Cardiac septum (tissue), 1 donor: ENCODE results near the gene SLC27A5. TPM values are rescaled to one million over a fixed set of nuclear protein-coding genes. Genes with fewer than 3 reads are reported as not detected.

ENCODE experiments used
- DNase-seq: peaks from one replicate; pipeline ENCODE4 v3.0.0-alpha.2; 2020; ENCODE audit warnings: low spot score
- intact Hi-C: fragments of 100-400 bp; cut with DNase I; formaldehyde crosslinking; loops from one replicate; pipeline ENCODE4 v1.14.0; 2022
- total RNA-seq: library from RNA; stranded (reverse); fragmentation: NEBNext Ultra II Directional; extraction: Animal tissue kit (Norgen Biotek cat#: 25700); gene quantifications from one replicate; pipeline ENCODE4 v1.2.1, GENCODE V29; 2021
- donor health status: DM: no; HTN: no; CAD: no.

SLC27A5 gene
- total RNA-seq, 1 donor from 2014 or later = 2.0 TPM

GRCh38 chr19:58536852-58537798, 25.3 kb upstream of the SLC27A5 start:
- intact Hi-C loops = no loop called here
- no peak for DNase-seq

- intact Hi-C loops = no loop called here
- DNase-seq = no peak
Observed at GRCh38 chr19:58535857-58536256, 24.1 kb upstream of the SLC27A5 start.

GRCh38 chr19:58531034-58531840, 19.4 kb upstream of the SLC27A5 start:
- intact Hi-C loops = no loop called here
- DNase-seq = no peak

GRCh38 chr19:58529405-58529804, 17.6 kb upstream of the SLC27A5 start:
- intact Hi-C loops = no loop called here
- no peak for DNase-seq

- intact Hi-C loops = no loop called here
- DNase-seq = no peak
Observed at GRCh38 chr19:58522709-58523108, 10.9 kb upstream of the SLC27A5 start.

- intact Hi-C loops = no loop called here
- no peak for DNase-seq
Observed at GRCh38 chr19:58521651-58522050, 9.9 kb upstream of the SLC27A5 start.

GRCh38 chr19:58520257-58520599, 8.4 kb upstream of the SLC27A5 start:
- intact Hi-C loops = no loop called here
- DNase-seq = no peak

- intact Hi-C loops = loop anchor here (1.0 to 2.0 kb wide), 2 partner anchors 13 to 35 kb away; partner anchors contain the start of gene CHMP2A
- DNase-seq = peak; percentile 94
Observed at GRCh38 chr19:58519355-58520256, 7.8 kb upstream of the SLC27A5 start, which contains the start of gene ZBTB45. Gene ZBTB45 (minus strand): TSS chr19:58519810. CDS start chr19:58517673, 2,137 bp downstream.

- no peak for DNase-seq
- intact Hi-C loops = loop anchor here (1.0 to 2.0 kb wide), 2 partner anchors 13 to 36 kb away; partner anchors contain the start of gene CHMP2A
Observed at GRCh38 chr19:58519087-58519354, 7.2 kb upstream of the SLC27A5 start.

- intact Hi-C loops = loop anchor here (1.0 to 2.0 kb wide), 2 partner anchors 12 to 36 kb away; partner anchors contain the start of gene CHMP2A
- no peak for DNase-seq
Observed at GRCh38 chr19:58518256-58519086, 6.7 kb upstream of the SLC27A5 start.

- intact Hi-C loops = no loop called here
- DNase-seq = no peak
Observed at GRCh38 chr19:58516964-58517833, 5.4 kb upstream of the SLC27A5 start.

GRCh38 chr19:58516246-58516836, 4.5 kb upstream of the SLC27A5 start:
- intact Hi-C loops = no loop called here
- DNase-seq = no peak

- intact Hi-C loops = no loop called here
Observed at GRCh38 chr19:58515259-58515658, 3.5 kb upstream of the SLC27A5 start.

GRCh38 chr19:58514564-58515022, 2.8 kb upstream of the SLC27A5 start:
- no peak for DNase-seq
- intact Hi-C loops = no loop called here

More at GRCh38 chr19:58515259-58515658, 3.5 kb upstream of the SLC27A5 start:
- DNase-seq = no peak

- intact Hi-C loops = no loop called here
- peak; percentile 94 for DNase-seq
Observed at GRCh38 chr19:58513694-58514563, 2.1 kb upstream of the SLC27A5 start.

- intact Hi-C loops = no loop called here
- DNase-seq = no peak
Observed at GRCh38 chr19:58513213-58513693, 1.5 kb upstream of the SLC27A5 start.
